Breast epithelium (tissue), 4 donors: ENCODE data around the gene CYP39A1. TPM values are rescaled to one million over a fixed set of nuclear protein-coding genes. Genes with fewer than 3 reads are reported as not detected.

ENCODE experiments used
- DNase-seq, 2 donors: peaks; one replicate each; pipeline ENCODE4 v3.0.0-alpha.2; 2019; ENCODE audit warnings: low spot score in 2 of 2
- H3K27ac ChIP-seq, 2 donors: fragments of 200-600 bp; sonication (generic) in 1 of 2; one replicate each; pipeline ENCODE4 v1.5.1; 2016 to 2019; ENCODE audit warnings: mild to moderate bottlenecking in 1 of 2
- H3K27me3 ChIP-seq, 2 donors: fragments of 200-600 bp; sonication (generic) in 1 of 2; one replicate each; pipeline versions ENCODE4 v1.5.1 to v1.6.0; 2017 to 2019; ENCODE audit warnings: control low read depth in 1 of 2, mild to moderate bottlenecking in 1 of 2
- H3K36me3 ChIP-seq: fragments of 200-600 bp; one replicate; pipeline ENCODE4 v1.5.1; 2019
- H3K4me1 ChIP-seq, 2 donors: fragments of 200-600 bp; sonication (generic); one replicate each; pipeline ENCODE4 v1.5.1; 2016 to 2019; ENCODE audit warnings: control low read depth in 1 of 2
- H3K4me3 ChIP-seq, 3 donors: fragments of 200-600 bp; sonication (generic); 1 replicate in 2 of 3; 2 replicates in 1 of 3; pipeline ENCODE4 v1.5.1; 2016 to 2019; ENCODE audit warnings: mild to moderate bottlenecking in 3 of 3, moderate library complexity in 2 of 3
- H3K9me3 ChIP-seq, 2 donors: fragments of 200-600 bp; sonication (generic) in 1 of 2; one replicate each; pipeline ENCODE4 v1.5.1; 2016 to 2019; ENCODE audit warnings: control low read depth in 1 of 2
- CTCF ChIP-seq, 3 donors: fragments of 450-650 bp; IDR thresholded peaks; one replicate each; pipeline ENCODE4 v1.5.1; 2016 to 2017; ENCODE audit warnings: antibody characterized with exemption in 3 of 3, mild to moderate bottlenecking in 3 of 3, moderate library complexity in 3 of 3
- POLR2A ChIP-seq: fragments of 450-650 bp; IDR thresholded peaks from one replicate; pipeline ENCODE4 v1.6.1; 2016; ENCODE audit warnings: antibody characterized with exemption, mild to moderate bottlenecking, moderate library complexity
- POLR2AphosphoS5 ChIP-seq, 3 donors: sonication (generic); formaldehyde crosslinking; IDR thresholded peaks; one replicate each; pipeline ENCODE4 v1.6.1; 2017; ENCODE audit warnings: antibody characterized with exemption in 3 of 3
- intact Hi-C: fragments of 100-400 bp; cut with DNase I; formaldehyde crosslinking; loops from one replicate; pipeline ENCODE4 v1.15.1; 2023; ENCODE audit warnings: low total_unique reads
- total RNA-seq, 3 donors: library from RNA; depleted of rRNA; stranded (reverse); fragments of >200 nt; gene quantifications; one replicate each; pipeline ENCODE4 v1.1.0, GENCODE V29; 2016

The CYP39A1 gene
- total RNA-seq, 3 donors from 2014 or later, result 1.6 to 12.3 (median 6.9) TPM

- no peaks in the 10 kb centered on the region for H3K4me1 ChIP-seq
- no peaks in the 10 kb centered on the region for H3K9me3 ChIP-seq
- intact Hi-C loops, result no loop called here
- TF ChIP-seq CTCF (IDR thresholded peaks at IDR 0.05), result no peak
- TF ChIP-seq POLR2A, result no peak
- TF ChIP-seq POLR2AphosphoS5 (IDR thresholded peaks at IDR 0.05), result no peak
- H3K4me3 ChIP-seq, result no peak overlapping the region
- DNase-seq, result no peak
- H3K36me3 ChIP-seq, result no peaks in the 10 kb centered on the region
- H3K27ac ChIP-seq, result no peak overlapping the region
- no peaks in the 10 kb centered on the region for H3K27me3 ChIP-seq
These were observed 60.6 kb downstream of the CYP39A1 start for GRCh38 chr6:46592046-46592445.

- Histone ChIP-seq H3K4me1 (no peaks in the 10 kb centered on the region), H3K27ac (no peak overlapping the region), H3K4me3 (no peak overlapping the region), H3K36me3 (no peaks in the 10 kb centered on the region), H3K27me3 (no peaks in the 10 kb centered on the region), H3K9me3 (no peaks in the 10 kb centered on the region)
- TF ChIP-seq POLR2A, result no peak
- TF ChIP-seq POLR2AphosphoS5 (IDR thresholded peaks at IDR 0.05), result no peak
- TF ChIP-seq CTCF (IDR thresholded peaks at IDR 0.05), result no peak
- DNase-seq, result no peak
- intact Hi-C loops, result no loop called here
These were observed 61.9 kb downstream of the CYP39A1 start for GRCh38 chr6:46590765-46591164.

GRCh38 chr6:46586906-46587305, 65.7 kb downstream of the CYP39A1 start:
- H3K9me3 ChIP-seq, result no peaks in the 10 kb centered on the region
- intact Hi-C loops, result no loop called here
- H3K4me1 ChIP-seq, result no peaks in the 10 kb centered on the region
- no peaks in the 10 kb centered on the region for H3K27me3 ChIP-seq
- no peak overlapping the region for H3K27ac ChIP-seq
- DNase-seq, result no peak
- TF ChIP-seq POLR2A (no peak), POLR2AphosphoS5 (IDR thresholded peaks at IDR 0.05) (no peak), CTCF (IDR thresholded peaks at IDR 0.05) (no peak)
- no peak overlapping the region for H3K4me3 ChIP-seq
- H3K36me3 ChIP-seq, result no peaks in the 10 kb centered on the region

- Histone ChIP-seq H3K9me3 (no peaks in the 10 kb centered on the region), H3K36me3 (no peaks in the 10 kb centered on the region), H3K4me1 (no peaks in the 10 kb centered on the region), H3K27ac (no peak overlapping the region), H3K4me3 (no peak overlapping the region), H3K27me3 (no peaks in the 10 kb centered on the region)
- intact Hi-C loops, result no loop called here
- TF ChIP-seq POLR2AphosphoS5 (IDR thresholded peaks at IDR 0.05), result no peak
- no peak for TF ChIP-seq POLR2A
- no peak for TF ChIP-seq CTCF (IDR thresholded peaks at IDR 0.05)
- DNase-seq, result no peak
These were observed 68.0 kb downstream of the CYP39A1 start for GRCh38 chr6:46584586-46584985.

- Histone ChIP-seq H3K36me3 (no peaks in the 10 kb centered on the region), H3K9me3 (no peaks in the 10 kb centered on the region), H3K27me3 (no peaks in the 10 kb centered on the region), H3K4me3 (no peak overlapping the region), H3K4me1 (no peaks in the 10 kb centered on the region), H3K27ac (no peak overlapping the region)
- no peak for DNase-seq
- intact Hi-C loops, result no loop called here
- TF ChIP-seq CTCF (IDR thresholded peaks at IDR 0.05) (no peak), POLR2A (no peak), POLR2AphosphoS5 (IDR thresholded peaks at IDR 0.05) (no peak)
These were observed 68.9 kb downstream of the CYP39A1 start for GRCh38 chr6:46583721-46584120.
